Keratinocyte (primary cell): ENCODE measurements around the gene DSCAM. TPM values are rescaled to one million over a fixed set of nuclear protein-coding genes. Genes with fewer than 3 reads are reported as not detected.

Experiments
- DNase-seq: peaks from one replicate; pipeline ENCODE4 v3.0.0-alpha.2; 2011; ENCODE audit warnings: low read depth, missing footprints, low spot score
- FAIRE-seq: peaks from 2 replicates; lab custom pipeline; 2011; peaks lifted over from hg19 to GRCh38; lab: Jason Lieb, UNC
- H2AFZ ChIP-seq: 2 replicates; pipeline ENCODE4 v1.6.0; 2012; ENCODE audit warnings: low read length, control low read depth, inconsistent platforms; ENCODE audit not compliant: control insufficient read depth
- H3K27ac ChIP-seq: 2 replicates; pipeline ENCODE4 v1.5.1; 2011; ENCODE audit warnings: low read length; ENCODE audit not compliant: control insufficient read depth, insufficient read depth
- H3K27me3 ChIP-seq: 3 replicates; pipeline ENCODE4 v1.6.0; 2011; ENCODE audit warnings: low read length; ENCODE audit not compliant: control insufficient read depth, insufficient read depth; ENCODE audit errors: extremely low read depth
- H3K36me3 ChIP-seq, 2 experiments: 2 replicates in 1 of 2; 3 replicates in 1 of 2; pipeline ENCODE4 v1.5.1; 2011; ENCODE audit warnings: low read length in 2 of 2, mild to moderate bottlenecking in 1 of 2; ENCODE audit not compliant: control insufficient read depth in 2 of 2, insufficient read depth in 2 of 2; ENCODE audit errors: extremely low read depth in 1 of 2
- H3K4me1 ChIP-seq: 3 replicates; pipeline ENCODE4 v1.5.1; 2011; ENCODE audit warnings: low read length; ENCODE audit not compliant: control insufficient read depth, insufficient read depth; ENCODE audit errors: extremely low read depth
- H3K4me2 ChIP-seq: 3 replicates; pipeline ENCODE4 v1.6.0; 2011; ENCODE audit warnings: low read depth, low read length; ENCODE audit not compliant: control insufficient read depth, insufficient read depth; ENCODE audit errors: extremely low read depth
- H3K4me3 ChIP-seq, 3 experiments: fragments of 200-600 bp in 1 of 3; sonication (generic) in 1 of 3; 2 replicates in 2 of 3; 3 replicates in 1 of 3; pipeline ENCODE4 v1.5.1; 2011 to 2016; ENCODE audit warnings: low read length in 3 of 3, mild to moderate bottlenecking in 3 of 3, control low read depth in 2 of 3, inconsistent platforms in 1 of 3, low read depth in 1 of 3, mixed read lengths in 1 of 3, mixed run types in 1 of 3, moderate library complexity in 1 of 3; ENCODE audit not compliant: control insufficient read depth in 2 of 3, insufficient read depth in 2 of 3; ENCODE audit errors: extremely low read depth in 1 of 3
- H3K79me2 ChIP-seq: 2 replicates; pipeline ENCODE4 v1.6.0; 2012; ENCODE audit warnings: low read length; ENCODE audit not compliant: control insufficient read depth, insufficient read depth
- H3K9ac ChIP-seq: 3 replicates; pipeline ENCODE4 v1.6.0; 2011; ENCODE audit warnings: low read length; ENCODE audit not compliant: control insufficient read depth, insufficient read depth; ENCODE audit errors: extremely low read depth
- H3K9me1 ChIP-seq: 3 replicates; pipeline ENCODE4 v1.6.0; 2011; ENCODE audit warnings: low read length; ENCODE audit not compliant: control insufficient read depth, insufficient read depth; ENCODE audit errors: extremely low read depth
- H3K9me3 ChIP-seq: 2 replicates; pipeline ENCODE4 v1.5.1; 2012; ENCODE audit warnings: low read depth, low read length; ENCODE audit not compliant: control insufficient read depth
- H4K20me1 ChIP-seq: 3 replicates; pipeline ENCODE4 v1.6.0; 2011; ENCODE audit warnings: low read length; ENCODE audit not compliant: control insufficient read depth, insufficient read depth; ENCODE audit errors: extremely low read depth
- EZH2 ChIP-seq: IDR thresholded peaks from one replicate; pipeline ENCODE4 v1.6.1; 2012; ENCODE audit warnings: inconsistent platforms, mild to moderate bottlenecking, low read length, moderate library complexity
- dilution Hi-C: fragments of 300-500 bp; cut with MboI; formaldehyde crosslinking; loops from one replicate; pipeline ENCODE4 v1.7.0; 2020; ENCODE audit warnings: low sequenced_read_pairs; ENCODE audit not compliant: extremely low pct_ligation_motif_present
- polyA plus RNA-seq, 5 experiments: library from polyadenylated mRNA; depleted of rRNA in 3 of 5; stranded (reverse) in 3 of 5; stranded (forward) in 1 of 5; unstranded in 1 of 5; fragments of >200 nt; gene quantifications; 1 replicate in 1 of 5; 2 replicates in 3 of 5; 3 replicates in 1 of 5; pipeline versions ENCODE4 v1.2.1 to v1.2.3, GENCODE V29; 2011 to 2012; ENCODE audit warnings: missing spikeins in 2 of 5, low read depth in 1 of 5, low replicate concordance in 1 of 5
- TF ChIP-seq, protein P1 (sequence below), 3 experiments: IDR thresholded peaks in 1 of 3; conservative IDR thresholded peaks in 1 of 3; optimal IDR thresholded peaks in 1 of 3; 2 replicates in 2 of 3; 3 replicates in 1 of 3; pipeline versions ENCODE3 to v1.5.1; 2011; ENCODE audit warnings: low read length in 3 of 3, mild to moderate bottlenecking in 3 of 3, moderate library complexity in 2 of 3, control low read depth in 1 of 3, inconsistent platforms in 1 of 3; ENCODE audit not compliant: insufficient read depth in 2 of 3; ENCODE audit errors: extremely low read depth in 1 of 3

The DSCAM gene
- polyA plus RNA-seq, 1 donor (not counting 4 experiments of a cell fraction or from before 2014, with no cell fraction given): 2.1 TPM

DNA sequence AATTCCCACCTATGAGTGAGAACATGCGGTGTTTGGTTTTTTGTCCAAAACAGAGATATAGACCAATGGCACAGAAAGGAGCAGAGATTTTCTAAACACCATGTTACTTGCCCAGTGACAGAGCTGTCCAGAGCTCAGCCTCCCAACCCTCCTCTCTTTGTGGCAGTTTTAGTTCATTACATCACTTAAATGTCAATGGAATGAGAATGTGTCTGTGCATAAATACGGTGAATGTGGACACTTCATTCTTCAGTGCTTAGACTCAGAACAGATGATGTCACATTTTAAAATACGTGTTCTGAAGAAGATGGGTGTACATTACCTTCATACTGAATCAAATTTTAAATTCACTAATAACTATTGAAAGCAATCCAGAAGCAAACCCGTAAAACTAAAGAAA is 374.9 kb downstream of the DSCAM start:
- no peak overlapping the region for H3K27ac ChIP-seq
- H2AFZ ChIP-seq: no peak overlapping the region
- H3K79me2 ChIP-seq: no peaks in the 10 kb centered on the region
- H3K9ac ChIP-seq: no peak overlapping the region
- no peak for FAIRE-seq
- no peaks in the 10 kb centered on the region for H3K9me3 ChIP-seq
- H3K9me1 ChIP-seq: no peaks in the 10 kb centered on the region
- dilution Hi-C loops: no loop called here
- H4K20me1 ChIP-seq: no peaks in the 10 kb centered on the region
- no peak overlapping the region for H3K4me2 ChIP-seq
- DNase-seq: no peak
- H3K4me1 ChIP-seq: no peaks in the 10 kb centered on the region
- TF ChIP-seq, protein P1, sequence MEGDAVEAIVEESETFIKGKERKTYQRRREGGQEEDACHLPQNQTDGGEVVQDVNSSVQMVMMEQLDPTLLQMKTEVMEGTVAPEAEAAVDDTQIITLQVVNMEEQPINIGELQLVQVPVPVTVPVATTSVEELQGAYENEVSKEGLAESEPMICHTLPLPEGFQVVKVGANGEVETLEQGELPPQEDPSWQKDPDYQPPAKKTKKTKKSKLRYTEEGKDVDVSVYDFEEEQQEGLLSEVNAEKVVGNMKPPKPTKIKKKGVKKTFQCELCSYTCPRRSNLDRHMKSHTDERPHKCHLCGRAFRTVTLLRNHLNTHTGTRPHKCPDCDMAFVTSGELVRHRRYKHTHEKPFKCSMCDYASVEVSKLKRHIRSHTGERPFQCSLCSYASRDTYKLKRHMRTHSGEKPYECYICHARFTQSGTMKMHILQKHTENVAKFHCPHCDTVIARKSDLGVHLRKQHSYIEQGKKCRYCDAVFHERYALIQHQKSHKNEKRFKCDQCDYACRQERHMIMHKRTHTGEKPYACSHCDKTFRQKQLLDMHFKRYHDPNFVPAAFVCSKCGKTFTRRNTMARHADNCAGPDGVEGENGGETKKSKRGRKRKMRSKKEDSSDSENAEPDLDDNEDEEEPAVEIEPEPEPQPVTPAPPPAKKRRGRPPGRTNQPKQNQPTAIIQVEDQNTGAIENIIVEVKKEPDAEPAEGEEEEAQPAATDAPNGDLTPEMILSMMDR (optimal IDR thresholded peaks at IDR 0.05 in 1 of 3, IDR thresholded peaks at IDR 0.05 in 1 of 3, conservative IDR thresholded peaks at IDR 0.05 in 1 of 3; ENCODE audit: extremely low read depth in 1 of 3, insufficient read depth in 2 of 3, low read length in 3 of 3): no peak
- TF ChIP-seq EZH2: no peak
- H3K36me3 ChIP-seq: no peaks in the 10 kb centered on the region
- no peaks in the 10 kb centered on the region for H3K27me3 ChIP-seq
- H3K4me3 ChIP-seq: no peak overlapping the region

DNA sequence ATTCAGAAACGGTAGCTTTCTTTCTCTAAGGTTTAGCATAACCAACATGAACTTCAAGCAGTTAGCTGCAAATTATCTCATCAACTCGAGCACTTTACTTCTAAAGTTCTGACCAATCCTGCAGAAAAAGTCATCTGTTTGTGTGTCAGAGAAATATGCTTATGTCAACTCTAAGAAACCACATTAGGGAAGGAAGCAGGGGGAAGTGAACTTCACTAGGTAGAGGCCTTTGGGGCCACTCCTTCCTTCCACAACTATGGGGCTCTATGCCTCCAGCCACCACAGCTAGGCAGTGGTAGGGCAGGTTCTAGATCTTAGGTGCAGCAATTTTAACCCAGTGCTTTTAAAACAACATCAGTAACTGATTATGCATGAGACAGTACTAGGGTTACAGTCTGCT is 375.9 kb downstream of the DSCAM start:
- no peak overlapping the region for H3K27ac ChIP-seq
- no peak for TF ChIP-seq EZH2
- TF ChIP-seq, protein P1 (optimal IDR thresholded peaks at IDR 0.05 in 1 of 3, IDR thresholded peaks at IDR 0.05 in 1 of 3, conservative IDR thresholded peaks at IDR 0.05 in 1 of 3; ENCODE audit: extremely low read depth in 1 of 3, insufficient read depth in 2 of 3, low read length in 3 of 3): no peak
- no peak overlapping the region for H3K4me3 ChIP-seq
- H3K27me3 ChIP-seq: no peaks in the 10 kb centered on the region
- no peak for FAIRE-seq
- no peaks in the 10 kb centered on the region for H3K36me3 ChIP-seq
- dilution Hi-C loops: no loop called here
- H4K20me1 ChIP-seq: no peaks in the 10 kb centered on the region
- no peaks in the 10 kb centered on the region for H3K4me1 ChIP-seq
- H3K4me2 ChIP-seq: no peak overlapping the region
- no peaks in the 10 kb centered on the region for H3K79me2 ChIP-seq
- DNase-seq: no peak
- H3K9ac ChIP-seq: no peak overlapping the region
- no peaks in the 10 kb centered on the region for H3K9me1 ChIP-seq
- H2AFZ ChIP-seq: no peak overlapping the region
- no peaks in the 10 kb centered on the region for H3K9me3 ChIP-seq
